Measurements from ENCODE around the gene DNAJC1. TPM values are rescaled to one million over a fixed set of nuclear protein-coding genes. Genes with fewer than 3 reads are reported as not detected.

Gene DNAJC1
- total and polyA plus RNA-seq, 2 donors (not counting 3 experiments of a cell fraction or from before 2014, with no cell fraction given): 11.2 to 19.7 TPM

GRCh38 chr10:21888959-21889358 lies 114.6 kb downstream of the DNAJC1 start:
- Histone ChIP-seq H3K27me3 (ENCODE audit: control insufficient read depth in 2 of 2, insufficient read depth in 2 of 2, low read length in 2 of 2) (no peaks in the 10 kb centered on the region), H3K4me2 (ENCODE audit: insufficient read depth, low read length) (no peak overlapping the region), H2AFZ (ENCODE audit: low read depth, low read length) (no peak overlapping the region), H3K4me1 (ENCODE audit: control insufficient read depth, extremely low read depth, insufficient read depth, low read length) (no peaks in the 10 kb centered on the region), H4K20me1 (replicated peaks; ENCODE audit: control insufficient read depth, extremely low read depth, insufficient read depth, low read length) (no peaks in the 10 kb centered on the region), H3K9ac (replicated peaks; ENCODE audit: extremely low read depth, insufficient read depth, low read length) (no peak overlapping the region), H3K79me2 (ENCODE audit: control insufficient read depth, insufficient read depth, low read length) (no peaks in the 10 kb centered on the region), H3K27ac (ENCODE audit: insufficient read depth, low read depth, low read length) (no peak overlapping the region), H3K9me1 (replicated peaks; ENCODE audit: control insufficient read depth, extremely low read depth, insufficient read depth, low read length) (no peaks in the 10 kb centered on the region), H3K36me3 (ENCODE audit: control insufficient read depth in 2 of 2, extremely low read depth in 1 of 2, insufficient read depth in 2 of 2, low read length in 2 of 2) (no peaks in the 10 kb centered on the region), H3K9me3 (replicated peaks; ENCODE audit: control insufficient read depth, insufficient read depth, low read length) (no peaks in the 10 kb centered on the region), H3K4me3 (replicated peaks in 1 of 3; ENCODE audit: insufficient read depth in 1 of 3, low read depth in 1 of 3, low read length in 3 of 3) (no peak overlapping the region)
- DNase-seq (ENCODE audit: low read depth, low spot score): no peak
- no peak for FAIRE-seq
- BruUV-seq (replicated peaks): no TSS peak
- CTCF ChIA-PET: interaction anchor here (0.5 kb wide), 1 partner anchor 95 kb away, joined by 4 read pairs; no protein-coding TSS in a partner anchor
- TF ChIP-seq POLR2AphosphoS5 (IDR thresholded peaks at IDR 0.05; ENCODE audit: insufficient read depth, low read depth, low read length) (no peak), MAX (IDR thresholded peaks at IDR 0.05; ENCODE audit: insufficient read depth, insufficient read length) (no peak), JUN (IDR thresholded peaks at IDR 0.05; ENCODE audit: borderline replicate concordance, insufficient read depth, insufficient read length, low read depth) (no peak), MYC (IDR thresholded peaks at IDR 0.05; ENCODE audit: low read depth, low read length) (no peak), GATA2 (IDR thresholded peaks at IDR 0.05; ENCODE audit: insufficient read depth, insufficient read length, low read depth, low read length) (no peak), POLR2A (IDR thresholded peaks at IDR 0.05; ENCODE audit: low read depth, low read length) (no peak), EZH2 (IDR thresholded peaks at IDR 0.05; ENCODE audit: borderline replicate concordance, low read depth, low read length, severe bottlenecking) (no peak), FOS (IDR thresholded peaks at IDR 0.05; ENCODE audit: borderline replicate concordance, insufficient read depth, low read length) (no peak), CTCF (IDR thresholded peaks at IDR 0.05; ENCODE audit: extremely low read depth in 1 of 2, insufficient read depth in 1 of 2, low read depth in 1 of 2, low read length in 2 of 2) (no peak)
- dilution Hi-C loops (cut with MboI; ENCODE audit: extremely low pct_ligation_motif_present, low sequenced_read_pairs) (no loop called here), intact Hi-C loops (cut with micrococcal nuclease) (no loop called here)
- POLR2A ChIA-PET: no interaction called here

Data from endothelial cell of umbilical vein (primary cell).